A673 (cell line): ENCODE results near the gene ZSWIM6. TPM values are rescaled to one million over a fixed set of nuclear protein-coding genes. Genes with fewer than 3 reads are reported as not detected.

ENCODE experiments used
- BruUV-seq: library from RNA; stranded (reverse); fragments of 400-500 nt; replicated peaks from 2 replicates; lab custom pipeline; 2021; lab: Mats Ljungman, UMichigan
- CTCF ChIA-PET: fragments of 300-600 bp; sonication (Branson Sonifier 250); formaldehyde crosslinking; loops from one replicate; lab custom pipeline; 2022; ENCODE audit warnings: antibody characterized with exemption; lab: Charles Lee
- POLR2A ChIA-PET: fragments of 300-600 bp; sonication (Branson Sonifier 250); formaldehyde crosslinking; loops from one replicate; lab custom pipeline; 2022; ENCODE audit warnings: antibody characterized with exemption; ENCODE audit not compliant: low non-redundant PET; lab: Charles Lee
- DNase-seq: peaks from one replicate; pipeline ENCODE4 v3.0.0-alpha.2; 2015; ENCODE audit warnings: low spot score
- H3K27ac ChIP-seq: fragments of 200-600 bp; sonication (generic); 2 replicates; pipeline ENCODE4 v1.5.1; 2016; ENCODE audit warnings: mixed run types, low read depth, mild to moderate bottlenecking, mixed read lengths, antibody characterized with exemption, low read length; ENCODE audit not compliant: poor library complexity, severe bottlenecking
- H3K27me3 ChIP-seq: fragments of 200-600 bp; sonication (generic); replicated peaks from 2 replicates; pipeline ENCODE4 v1.6.1; 2017; ENCODE audit warnings: mixed run types, low read depth, mild to moderate bottlenecking, mixed read lengths, antibody characterized with exemption, low read length; ENCODE audit not compliant: insufficient read depth, poor library complexity
- H3K36me3 ChIP-seq: fragments of 200-600 bp; sonication (generic); 2 replicates; pipeline ENCODE4 v1.6.1; 2016; ENCODE audit warnings: mixed run types, mild to moderate bottlenecking, mixed read lengths, antibody characterized with exemption, low read length; ENCODE audit not compliant: insufficient read depth, poor library complexity, severe bottlenecking
- H3K4me1 ChIP-seq: fragments of 200-600 bp; sonication (generic); 2 replicates; pipeline ENCODE4 v1.6.1; 2017; ENCODE audit warnings: mixed run types, mild to moderate bottlenecking, mixed read lengths, antibody characterized with exemption, low read length; ENCODE audit not compliant: insufficient read depth, poor library complexity, severe bottlenecking
- H3K4me3 ChIP-seq: fragments of 200-600 bp; sonication (generic); 2 replicates; pipeline ENCODE4 v1.5.1; 2016; ENCODE audit warnings: low read depth, mixed run types, mild to moderate bottlenecking, mixed read lengths, low read length; ENCODE audit not compliant: poor library complexity, severe bottlenecking
- H3K9me3 ChIP-seq: fragments of 200-600 bp; sonication (generic); 2 replicates; pipeline ENCODE4 v1.6.1; 2016; ENCODE audit warnings: mixed run types, low read depth, mild to moderate bottlenecking, mixed read lengths, antibody characterized with exemption, low read length; ENCODE audit not compliant: poor library complexity, severe bottlenecking
- EZH2 ChIP-seq: fragments of 200-600 bp; sonication (generic); IDR thresholded peaks from 2 replicates; pipeline ENCODE4 v1.6.1; 2017; ENCODE audit warnings: borderline replicate concordance, low read depth, mild to moderate bottlenecking, mixed read lengths, antibody characterized with exemption, low read length; ENCODE audit not compliant: poor library complexity, severe bottlenecking
- intact Hi-C: fragments of 100-400 bp; cut with micrococcal nuclease; formaldehyde crosslinking; loops from one replicate; pipeline ENCODE4 v1.10.0; 2022; ENCODE audit not compliant: unreplicated experiment
- total RNA-seq: library from RNA; stranded (reverse); gene quantifications from 2 replicates; pipeline ENCODE4 v1.2.3, GENCODE V29; 2021
- TF ChIP-seq, protein P1 (sequence below): fragments of 300-800, 200-600 bp; sonication (generic); conservative IDR thresholded peaks from 2 replicates; pipeline ENCODE4 v1.5.1; 2017; ENCODE audit warnings: low read depth, mild to moderate bottlenecking, antibody characterized with exemption, low read length, moderate library complexity, mixed read lengths

Gene ZSWIM6
- total RNA-seq, 1 experiment from 2014 or later: 47.3 TPM

DNA sequence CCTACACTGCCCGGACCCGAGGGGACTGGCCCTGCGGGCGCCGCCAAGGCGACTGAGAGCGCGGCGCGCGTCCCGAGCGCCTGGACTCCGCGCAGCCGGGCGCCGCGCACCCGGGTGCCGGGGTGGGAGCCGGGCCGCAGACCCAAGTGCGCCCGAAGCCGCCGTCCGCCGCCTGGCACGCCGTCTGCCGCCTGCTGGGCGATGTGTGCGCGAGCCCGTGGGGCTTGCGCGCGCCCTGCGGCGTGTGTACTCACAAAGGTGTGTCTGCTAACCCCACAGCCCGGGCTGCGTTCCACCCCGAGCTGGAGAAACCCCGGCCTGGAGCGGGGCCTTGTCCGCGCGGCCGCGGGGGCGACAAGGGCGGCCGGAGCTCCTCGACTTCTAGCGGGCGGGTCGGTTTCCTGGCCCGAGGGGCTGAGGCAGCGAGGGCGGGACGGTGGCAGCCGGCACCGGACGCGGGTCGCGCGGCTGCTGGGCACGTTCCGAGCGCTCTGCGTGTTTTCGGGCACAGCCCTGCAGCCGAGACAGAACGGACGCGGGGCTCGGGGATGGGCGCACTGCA is 1.1 kb upstream of the ZSWIM6 start:
- peak; percentile 73 for DNase-seq
- TSS peak; percentile 31 for BruUV-seq
- peak overlapping the region; percentile 92 for H3K4me3 ChIP-seq
- ChIA-PET POLR2A (no interaction called here), CTCF (no interaction called here)
- H3K27ac ChIP-seq: peak overlapping the region; percentile 86
- no peaks in the 10 kb centered on the region for H3K9me3 ChIP-seq
- peaks cover 34% of the 10 kb centered on the region for H3K4me1 ChIP-seq
- TF ChIP-seq, protein P1, sequence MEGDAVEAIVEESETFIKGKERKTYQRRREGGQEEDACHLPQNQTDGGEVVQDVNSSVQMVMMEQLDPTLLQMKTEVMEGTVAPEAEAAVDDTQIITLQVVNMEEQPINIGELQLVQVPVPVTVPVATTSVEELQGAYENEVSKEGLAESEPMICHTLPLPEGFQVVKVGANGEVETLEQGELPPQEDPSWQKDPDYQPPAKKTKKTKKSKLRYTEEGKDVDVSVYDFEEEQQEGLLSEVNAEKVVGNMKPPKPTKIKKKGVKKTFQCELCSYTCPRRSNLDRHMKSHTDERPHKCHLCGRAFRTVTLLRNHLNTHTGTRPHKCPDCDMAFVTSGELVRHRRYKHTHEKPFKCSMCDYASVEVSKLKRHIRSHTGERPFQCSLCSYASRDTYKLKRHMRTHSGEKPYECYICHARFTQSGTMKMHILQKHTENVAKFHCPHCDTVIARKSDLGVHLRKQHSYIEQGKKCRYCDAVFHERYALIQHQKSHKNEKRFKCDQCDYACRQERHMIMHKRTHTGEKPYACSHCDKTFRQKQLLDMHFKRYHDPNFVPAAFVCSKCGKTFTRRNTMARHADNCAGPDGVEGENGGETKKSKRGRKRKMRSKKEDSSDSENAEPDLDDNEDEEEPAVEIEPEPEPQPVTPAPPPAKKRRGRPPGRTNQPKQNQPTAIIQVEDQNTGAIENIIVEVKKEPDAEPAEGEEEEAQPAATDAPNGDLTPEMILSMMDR: peak; percentile 30; the same call in 1 of the 2 replicates
- TF ChIP-seq EZH2: no peak
- H3K36me3 ChIP-seq: no peaks in the 10 kb centered on the region
- intact Hi-C loops: loop anchor here (5.0 to 10.0 kb wide), 7 partner anchors 164 to 494 kb away; no protein-coding TSS in a partner anchor
- H3K27me3 ChIP-seq: no peaks in the 10 kb centered on the region

GRCh38 chr5:61332358-61332749 is 296 bp downstream of the ZSWIM6 start:
- H3K27ac ChIP-seq: peak overlapping the region; percentile 55
- intact Hi-C loops: loop anchor here (2.0 to 10.0 kb wide), 8 partner anchors 76 to 492 kb away; no protein-coding TSS in a partner anchor
- no peaks in the 10 kb centered on the region for H3K27me3 ChIP-seq
- H3K4me3 ChIP-seq: peak overlapping the region; percentile 92
- DNase-seq: peak; percentile 66
- ChIA-PET POLR2A (interaction anchor here (0.7 kb wide), 1 partner anchor 364 kb away, joined by 4 read pairs; no protein-coding TSS in a partner anchor), CTCF (no interaction called here)
- TF ChIP-seq, protein P1: no peak
- no peak for TF ChIP-seq EZH2
- peaks cover 39% of the 10 kb centered on the region for H3K4me1 ChIP-seq
- BruUV-seq: no TSS peak
- H3K9me3 ChIP-seq: no peaks in the 10 kb centered on the region
- peaks cover 6% of the 10 kb centered on the region for H3K36me3 ChIP-seq

- peak overlapping the region; percentile 92 for H3K4me3 ChIP-seq
- TF ChIP-seq, protein P1: no peak
- POLR2A ChIA-PET: no interaction called here
- no TSS peak for BruUV-seq
- H3K36me3 ChIP-seq: peaks cover 6% of the 10 kb centered on the region
- intact Hi-C loops: loop anchor here (2.0 to 10.0 kb wide), 8 partner anchors 76 to 492 kb away; no protein-coding TSS in a partner anchor
- H3K4me1 ChIP-seq: peaks cover 34% of the 10 kb centered on the region
- no peaks in the 10 kb centered on the region for H3K9me3 ChIP-seq
- peak; percentile 38 for DNase-seq
- no peaks in the 10 kb centered on the region for H3K27me3 ChIP-seq
- CTCF ChIA-PET: no interaction called here
- peak overlapping the region; percentile 85 for H3K27ac ChIP-seq
These were observed 828 bp downstream of the ZSWIM6 start for GRCh38 chr5:61332851-61333320.
